ENCODE data around the gene RNF20. TPM values are rescaled to one million over a fixed set of nuclear protein-coding genes. Genes with fewer than 3 reads are reported as not detected.
"Not testable (repeated sequence)": the region's sequence is repeated elsewhere in the genome, so short reads cannot be mapped to it uniquely, and the experiment has no call there.

The RNF20 gene
- total RNA-seq, 4 donors from 2014 or later: 17.3 to 24.6 (median 20.9) TPM

GRCh38 chr9:101587332-101588043 lies 53.8 kb downstream of the RNF20 start:
- no peaks in the 10 kb centered on the region for H3K27me3 ChIP-seq
- TF ChIP-seq POLR2A (IDR thresholded peaks at IDR 0.05): no peak
- no peak for TF ChIP-seq CTCF (IDR thresholded peaks at IDR 0.05)
- no peak overlapping the region for H3K4me3 ChIP-seq
- intact Hi-C loops (cut with DNase I): no loop called here
- DNase-seq: no peak
- H3K9me3 ChIP-seq: no peaks in the 10 kb centered on the region
- H3K36me3 ChIP-seq: no peaks in the 10 kb centered on the region
- whole genome bisulfite sequencing, 2 donors: 72 to 76% methylated on average over 4 of the region's 4 CpGs
- no peaks in the 10 kb centered on the region for H3K4me1 ChIP-seq
- H3K27ac ChIP-seq: no peak overlapping the region

- H3K27me3 ChIP-seq: not testable (repeated sequence)
Measured at GRCh38 chr9:101590074-101590473, 56.4 kb downstream of the RNF20 start.

GRCh38 chr9:101590901-101591300 lies 57.2 kb downstream of the RNF20 start:
- WGBS, 2 donors: 77 to 91% methylated on average over 3 of the region's 3 CpGs

More at GRCh38 chr9:101590074-101590473, 56.4 kb downstream of the RNF20 start:
- H3K27ac ChIP-seq; H3K4me3 ChIP-seq; intact Hi-C loops (cut with DNase I); H3K36me3 ChIP-seq; H3K4me1 ChIP-seq; H3K9me3 ChIP-seq; DNase-seq: not testable (repeated sequence)
- WGBS, 2 donors: 77 to 78% methylated on average over 5 of the region's 6 CpGs

GRCh38 chr9:101591787-101592446 lies 58.3 kb downstream of the RNF20 start:
- TF ChIP-seq POLR2A (IDR thresholded peaks at IDR 0.05): no peak
- no peak for TF ChIP-seq CTCF (IDR thresholded peaks at IDR 0.05)
- Histone ChIP-seq H3K9me3 (no peaks in the 10 kb centered on the region), H3K4me3 (no peak overlapping the region), H3K4me1 (no peaks in the 10 kb centered on the region), H3K36me3 (no peaks in the 10 kb centered on the region), H3K27ac (no peak overlapping the region), H3K27me3 (peaks cover 0 to 3% (median 0%) of the 10 kb centered on the region in 4 donors)
- intact Hi-C loops (cut with DNase I): no loop called here
- DNase-seq: no peak

More at GRCh38 chr9:101590901-101591300, 57.2 kb downstream of the RNF20 start:
- peaks cover 0 to 3% (median 0%) of the 10 kb centered on the region in 4 donors for H3K27me3 ChIP-seq
- H3K36me3 ChIP-seq: no peaks in the 10 kb centered on the region
- intact Hi-C loops (cut with DNase I): no loop called here
- TF ChIP-seq POLR2A (IDR thresholded peaks at IDR 0.05) (no peak), CTCF (IDR thresholded peaks at IDR 0.05) (no peak)
- no peaks in the 10 kb centered on the region for H3K4me1 ChIP-seq
- no peak overlapping the region for H3K4me3 ChIP-seq
- H3K9me3 ChIP-seq: no peaks in the 10 kb centered on the region
- H3K27ac ChIP-seq: no peak overlapping the region
- no peak for DNase-seq

- TF ChIP-seq POLR2A (IDR thresholded peaks at IDR 0.05) (no peak), CTCF (IDR thresholded peaks at IDR 0.05) (no peak)
- Histone ChIP-seq H3K9me3 (no peaks in the 10 kb centered on the region), H3K36me3 (no peaks in the 10 kb centered on the region), H3K27ac (no peak overlapping the region), H3K4me3 (no peak overlapping the region), H3K4me1 (no peaks in the 10 kb centered on the region), H3K27me3 (peaks cover 0 to 3% (median 0%) of the 10 kb centered on the region in 4 donors)
- no peak for DNase-seq
- intact Hi-C loops (cut with DNase I): no loop called here
Measured at GRCh38 chr9:101592788-101593187, 59.1 kb downstream of the RNF20 start.

Measured in esophagus squamous epithelium (tissue), 5 donors.